KMS-11 (cell line): ENCODE results near the gene CDCP1.

Source experiments
- H2AFZ ChIP-seq: fragments of 200-600 bp; sonication (generic); 2 replicates; pipeline ENCODE4 v1.6.1; 2016; ENCODE audit warnings: antibody characterized with exemption, mixed run types, low read depth
- H3K27ac ChIP-seq: fragments of 200-600 bp; sonication (generic); 2 replicates; pipeline ENCODE4 v1.6.1; 2016; ENCODE audit warnings: mild to moderate bottlenecking, mixed run types
- H3K27me3 ChIP-seq: fragments of 200-600 bp; sonication (generic); 2 replicates; pipeline ENCODE4 v1.6.1; 2017; ENCODE audit warnings: mild to moderate bottlenecking, low read depth, mixed run types, moderate library complexity; ENCODE audit not compliant: insufficient read depth
- H3K36me3 ChIP-seq: fragments of 200-600 bp; sonication (generic); 2 replicates; pipeline ENCODE4 v1.6.1; 2017; ENCODE audit warnings: mild to moderate bottlenecking, mixed run types; ENCODE audit not compliant: insufficient read depth
- H3K4me1 ChIP-seq: fragments of 200-600 bp; sonication (generic); 2 replicates; pipeline ENCODE4 v1.6.1; 2016; ENCODE audit warnings: mild to moderate bottlenecking, low read depth, mixed run types; ENCODE audit not compliant: poor library complexity, severe bottlenecking
- H3K4me2 ChIP-seq: fragments of 200-600 bp; sonication (generic); 2 replicates; pipeline ENCODE4 v1.7.0; 2016; ENCODE audit warnings: mild to moderate bottlenecking, mixed run types
- H3K4me3 ChIP-seq: fragments of 200-600 bp; sonication (generic); IDR thresholded peaks from 2 replicates; pipeline ENCODE4 v1.6.1; 2017; ENCODE audit warnings: low read depth, low read length, mixed read lengths; ENCODE audit not compliant: insufficient read depth
- H3K79me2 ChIP-seq: fragments of 200-600 bp; sonication (generic); 2 replicates; pipeline ENCODE4 v1.6.1; 2016; ENCODE audit warnings: low read depth, mixed run types; ENCODE audit not compliant: insufficient read depth
- H3K9ac ChIP-seq: fragments of 200-600 bp; sonication (generic); 2 replicates; pipeline ENCODE4 v1.6.1; 2016; ENCODE audit warnings: mild to moderate bottlenecking, mixed run types
- H4K20me1 ChIP-seq: fragments of 200-600 bp; sonication (generic); 2 replicates; pipeline ENCODE4 v1.6.1; 2016; ENCODE audit warnings: mild to moderate bottlenecking, mixed run types; ENCODE audit not compliant: insufficient read depth
- CTCF ChIP-seq: fragments of 200-600 bp; sonication (generic); conservative IDR thresholded peaks from 2 replicates; pipeline ENCODE4 v1.6.1; 2017; ENCODE audit warnings: low read depth, mild to moderate bottlenecking, antibody characterized with exemption, low read length, moderate library complexity, mixed read lengths

Gene CDCP1

DNA sequence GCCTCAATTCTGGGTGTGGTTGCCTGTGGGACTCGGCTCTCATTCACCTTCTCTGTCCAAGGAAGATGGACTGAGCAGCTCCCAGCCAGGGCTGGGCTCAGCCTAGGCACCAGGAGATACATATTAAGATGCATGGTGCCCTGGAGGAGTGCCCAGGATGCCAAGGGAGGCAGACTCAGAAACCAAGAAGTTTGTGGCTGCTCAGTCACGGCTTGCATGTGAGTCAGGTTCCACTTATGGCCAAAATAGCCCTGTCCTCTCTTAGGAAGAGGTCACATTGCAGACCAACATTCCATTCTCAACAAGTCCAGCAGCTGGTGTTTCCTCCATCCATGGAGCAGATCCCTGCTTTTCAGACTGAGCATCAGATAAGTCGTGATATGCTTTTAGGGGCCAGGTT, 21.8 kb downstream of the CDCP1 start:
- no peak for TF ChIP-seq CTCF
- Histone ChIP-seq H3K4me1 (no peaks in the 10 kb centered on the region), H4K20me1 (no peaks in the 10 kb centered on the region), H2AFZ (no peak overlapping the region), H3K36me3 (no peaks in the 10 kb centered on the region), H3K27ac (no peak overlapping the region), H3K4me2 (no peak overlapping the region), H3K79me2 (no peaks in the 10 kb centered on the region), H3K27me3 (no peaks in the 10 kb centered on the region), H3K9ac (no peak overlapping the region), H3K4me3 (no peak overlapping the region)

GRCh38 chr3:45123581-45124269, 22.5 kb downstream of the CDCP1 start:
- no peak overlapping the region for H3K27ac ChIP-seq
- TF ChIP-seq CTCF = no peak
- no peak overlapping the region for H3K4me3 ChIP-seq
- H3K79me2 ChIP-seq = no peaks in the 10 kb centered on the region
- H3K4me1 ChIP-seq = no peaks in the 10 kb centered on the region
- no peaks in the 10 kb centered on the region for H4K20me1 ChIP-seq
- H3K4me2 ChIP-seq = no peak overlapping the region
- no peak overlapping the region for H3K9ac ChIP-seq
- H3K27me3 ChIP-seq = no peaks in the 10 kb centered on the region
- no peaks in the 10 kb centered on the region for H3K36me3 ChIP-seq
- H2AFZ ChIP-seq = no peak overlapping the region

DNA sequence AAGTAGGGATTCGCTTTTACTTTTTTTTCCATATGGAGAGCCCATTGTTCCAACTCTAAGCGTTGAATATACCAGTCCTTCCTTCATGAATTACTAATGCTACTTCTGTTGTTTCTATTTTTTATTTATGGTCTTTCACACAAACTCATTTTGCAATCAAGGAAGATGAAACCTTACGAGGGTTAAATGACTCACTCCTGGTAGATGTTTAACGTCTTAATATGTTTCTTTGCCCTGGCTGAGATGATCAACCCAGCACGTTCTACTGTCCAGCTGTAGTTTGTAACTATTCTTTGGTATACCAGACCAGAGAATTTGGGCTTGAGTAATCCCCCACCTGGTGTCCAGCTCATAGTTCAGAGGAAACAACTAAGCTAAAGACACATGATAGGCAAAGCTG, 23.1 kb downstream of the CDCP1 start:
- H3K4me3 ChIP-seq = no peak overlapping the region
- peaks cover 3% of the 10 kb centered on the region for H3K4me1 ChIP-seq
- H4K20me1 ChIP-seq = no peaks in the 10 kb centered on the region
- no peak overlapping the region for H2AFZ ChIP-seq
- no peak overlapping the region for H3K9ac ChIP-seq
- no peaks in the 10 kb centered on the region for H3K27me3 ChIP-seq
- TF ChIP-seq CTCF = no peak
- no peaks in the 10 kb centered on the region for H3K79me2 ChIP-seq
- H3K4me2 ChIP-seq = no peak overlapping the region
- no peaks in the 10 kb centered on the region for H3K36me3 ChIP-seq
- H3K27ac ChIP-seq = no peak overlapping the region

DNA sequence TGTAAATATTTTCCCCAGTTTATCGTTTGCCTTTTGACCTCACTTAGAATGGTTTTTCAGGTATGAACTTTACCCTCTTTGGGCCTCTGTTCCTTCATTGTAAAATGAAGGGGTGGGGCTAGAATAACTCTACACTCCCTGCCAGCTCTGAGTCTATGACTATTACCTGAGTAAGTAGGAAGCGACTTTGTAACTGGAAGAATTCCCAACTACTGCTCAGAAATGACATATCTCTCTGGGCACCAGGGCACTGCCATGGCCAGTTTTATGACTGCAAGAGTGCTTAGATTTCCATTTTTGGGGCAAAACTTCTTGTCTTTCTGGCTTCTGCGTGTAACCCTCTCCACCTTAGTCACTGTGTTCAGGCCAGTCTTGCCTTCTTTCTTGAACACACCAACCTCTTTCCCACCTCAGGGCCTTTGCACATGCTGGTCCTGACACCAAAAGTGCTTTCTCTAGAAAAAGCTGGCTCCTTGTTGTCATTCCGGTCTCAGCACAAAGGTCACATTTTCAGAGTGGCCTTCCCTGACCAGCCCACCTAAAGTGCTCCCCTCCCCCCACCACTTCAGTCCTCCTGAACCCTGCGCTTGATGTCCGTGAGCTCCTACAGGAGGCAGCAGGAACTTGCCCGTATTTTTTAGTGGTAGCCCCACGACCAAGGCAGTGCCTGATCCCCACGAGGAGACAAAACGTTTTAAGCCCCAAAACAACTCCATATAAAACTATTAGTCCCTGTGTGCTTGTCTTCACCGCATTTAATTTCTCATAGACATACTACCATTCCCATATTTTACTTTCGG, 25.6 kb downstream of the CDCP1 start:
- H3K4me3 ChIP-seq = no peak overlapping the region
- no peak overlapping the region for H2AFZ ChIP-seq
- no peak overlapping the region for H3K9ac ChIP-seq
- no peak for TF ChIP-seq CTCF
- H3K79me2 ChIP-seq = no peaks in the 10 kb centered on the region
- H3K4me2 ChIP-seq = no peak overlapping the region
- no peaks in the 10 kb centered on the region for H4K20me1 ChIP-seq
- H3K27me3 ChIP-seq = no peaks in the 10 kb centered on the region
- H3K27ac ChIP-seq = no peak overlapping the region
- H3K4me1 ChIP-seq = peaks cover 12% of the 10 kb centered on the region
- H3K36me3 ChIP-seq = no peaks in the 10 kb centered on the region
